D721Med (cell line): Measurements from ENCODE around the gene GSG1L.

Experiments
- DNase-seq: peaks from one replicate; pipeline ENCODE4 v3.0.0; 2011; ENCODE audit warnings: low spot score; ENCODE audit not compliant: insufficient read length
- FAIRE-seq: peaks from 2 replicates; lab custom pipeline; 2011; peaks lifted over from hg19 to GRCh38; lab: Jason Lieb, UNC
- CTCF ChIP-seq: IDR thresholded peaks from 2 replicates; pipeline ENCODE4 v1.5.1; 2012; ENCODE audit warnings: mild to moderate bottlenecking, control low read depth; ENCODE audit not compliant: insufficient read depth; ENCODE audit errors: missing control alignments

Gene GSG1L

GRCh38 chr16:28000314-28001169, 63.0 kb downstream of the GSG1L start:
- FAIRE-seq, result no peak
- no peak for TF ChIP-seq CTCF
- DNase-seq, result no peak

GRCh38 chr16:27999687-28000086, 63.8 kb downstream of the GSG1L start:
- no peak for TF ChIP-seq CTCF
- no peak for FAIRE-seq
- no peak for DNase-seq

DNA sequence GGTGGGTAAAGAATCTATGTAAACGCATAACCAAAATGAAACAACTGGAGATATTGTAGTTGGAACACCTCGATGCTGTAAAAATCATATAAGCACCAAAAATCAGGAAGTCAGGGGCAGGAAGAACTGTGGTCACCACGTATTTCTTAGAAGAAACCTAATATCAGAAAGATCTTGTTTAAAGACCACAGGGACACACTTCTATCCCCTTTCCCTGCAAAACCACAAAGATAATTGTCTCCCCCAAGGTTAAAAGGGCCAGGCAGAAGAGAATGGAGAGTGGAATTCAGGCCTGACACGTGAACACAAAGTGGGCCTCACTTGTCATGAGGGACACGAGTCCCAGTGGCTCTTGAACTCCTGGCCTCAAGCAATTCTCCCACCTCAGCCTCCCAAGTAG, 68.1 kb downstream of the GSG1L start:
- DNase-seq (no peak), FAIRE-seq (no peak)
- no peak for TF ChIP-seq CTCF

DNA sequence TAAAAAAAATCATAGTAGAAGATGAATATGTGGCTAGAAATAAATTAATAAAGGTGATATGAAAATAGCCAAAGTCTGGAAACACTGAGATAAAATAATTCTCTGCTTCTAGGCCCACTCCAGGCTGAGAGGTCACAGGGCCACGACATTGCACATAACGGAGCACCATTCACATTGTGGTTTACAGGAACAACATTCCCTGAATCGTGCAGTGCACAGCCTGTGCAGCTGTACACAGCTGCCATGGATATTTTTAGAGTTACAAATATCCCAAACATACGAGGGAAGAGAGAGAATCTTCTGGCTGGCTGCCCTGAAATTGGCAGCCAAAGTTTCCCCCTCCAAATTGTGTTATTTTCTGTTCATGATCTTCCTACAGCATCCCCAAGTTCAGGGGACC, 68.8 kb downstream of the GSG1L start:
- DNase-seq, result no peak
- FAIRE-seq, result no peak
- TF ChIP-seq CTCF, result no peak

DNA sequence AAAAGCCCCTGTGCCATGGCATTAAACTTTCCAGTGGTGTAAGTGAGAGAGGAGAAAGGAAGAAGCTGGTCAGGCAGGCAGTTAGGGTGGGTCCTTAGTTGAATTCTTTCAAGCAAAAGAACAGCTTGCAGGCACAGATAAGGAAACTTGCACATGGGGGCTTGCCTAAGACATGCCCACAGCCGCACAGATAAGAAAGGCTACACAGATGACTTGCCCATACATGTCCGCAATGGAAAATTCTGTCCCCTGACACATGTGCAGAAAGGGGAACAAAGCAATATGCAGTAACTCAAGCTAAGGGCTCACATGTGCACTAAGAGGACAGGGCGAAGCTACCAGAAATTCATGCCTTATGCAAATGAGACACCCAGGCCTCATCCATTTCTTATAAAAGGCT, 69.9 kb downstream of the GSG1L start:
- DNase-seq (no peak), FAIRE-seq (no peak)

GRCh38 chr16:27991876-27992275, 71.6 kb downstream of the GSG1L start:
- no peak for DNase-seq
- no peak for TF ChIP-seq CTCF
- FAIRE-seq, result no peak

More for the DNA sequence above, 69.9 kb downstream of the GSG1L start:
- TF ChIP-seq CTCF, result no peak

GRCh38 chr16:27985981-27986380, 77.5 kb downstream of the GSG1L start:
- FAIRE-seq, result no peak
- DNase-seq, result no peak
- no peak for TF ChIP-seq CTCF
